Measurements from ENCODE around the gene RGS6.
A peak's percentile ranks its signal among the peaks of the same experiment; 100 is the strongest.
"Not testable (repeated sequence)": the region's sequence is repeated elsewhere in the genome, so short reads cannot be mapped to it uniquely, and the experiment has no call there.

RGS6 gene

GRCh38 chr14:72471346-72471745, 539.1 kb downstream of the RGS6 start:
- DNase-seq: no peak

- DNase-seq: no peak
These were observed 540.6 kb downstream of the RGS6 start for GRCh38 chr14:72472845-72473244.

- DNase-seq: peak; percentile 87
These were observed 544.6 kb downstream of the RGS6 start for GRCh38 chr14:72476657-72477499.

GRCh38 chr14:72477578-72477977, 545.3 kb downstream of the RGS6 start:
- DNase-seq: not testable (repeated sequence)

- DNase-seq: peak; percentile 78
These were observed 546.3 kb downstream of the RGS6 start for GRCh38 chr14:72478471-72478893.

DNA sequence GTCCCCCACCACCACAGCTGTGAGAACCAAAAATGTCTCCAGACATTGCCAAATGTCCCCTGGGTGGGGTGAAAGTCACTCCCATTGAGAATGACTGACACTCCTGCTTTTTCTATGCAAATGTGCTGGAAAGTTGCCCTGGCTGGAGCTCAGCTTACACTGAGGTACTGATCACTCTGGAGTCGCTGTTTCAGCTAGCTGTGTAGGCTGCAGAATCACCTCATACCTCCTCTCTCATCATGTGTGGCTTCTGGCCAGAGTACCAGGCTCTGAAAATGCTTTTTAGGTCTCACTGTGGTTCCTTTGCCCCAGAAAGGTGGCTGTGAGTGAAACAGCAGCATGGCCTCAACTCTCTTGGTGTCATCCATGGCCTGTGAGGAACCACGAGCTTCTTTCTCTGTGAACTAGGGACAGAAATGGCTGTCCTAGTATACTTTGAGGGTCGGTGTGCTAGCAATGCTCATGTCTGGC, 547.3 kb downstream of the RGS6 start:
- peak; percentile 43 for DNase-seq

DNA sequence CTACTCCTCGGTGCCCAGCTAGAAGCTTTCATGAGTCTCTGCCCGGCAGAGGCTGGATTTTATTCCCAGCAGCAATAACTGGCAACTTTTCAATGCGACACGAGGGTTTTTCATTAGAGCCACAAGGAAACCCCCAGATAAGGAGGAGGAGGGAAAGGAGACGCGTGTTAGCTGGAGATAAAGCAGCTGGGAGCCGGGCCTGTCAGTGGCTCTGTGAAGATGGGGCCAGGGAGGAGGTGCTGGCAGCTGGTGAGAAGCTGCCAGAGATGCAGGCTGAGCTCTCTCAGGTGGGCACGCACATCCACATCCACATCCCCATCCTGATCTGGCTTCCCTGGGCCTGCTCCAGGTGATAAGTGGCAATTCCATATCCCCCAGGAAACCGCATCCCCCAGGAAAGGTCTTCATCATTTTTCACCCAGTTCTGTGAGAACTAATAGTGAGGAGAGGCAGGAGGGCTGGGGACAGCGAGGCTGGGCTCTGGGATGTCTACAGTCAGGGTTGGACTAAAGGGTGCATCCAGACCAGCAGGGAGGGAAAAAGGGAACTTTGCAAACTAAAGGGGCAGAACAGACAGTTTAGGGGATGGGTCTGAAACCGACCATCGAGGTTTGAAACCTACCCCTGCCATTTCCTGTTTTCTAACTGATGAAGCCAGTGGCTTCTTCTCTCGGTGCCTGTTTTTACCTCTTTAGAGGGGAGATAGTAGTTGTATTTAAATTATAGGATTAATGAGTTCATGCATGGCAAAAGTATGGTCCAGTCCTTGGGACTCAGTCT, 548.4 kb downstream of the RGS6 start:
- DNase-seq: no peak

DNA sequence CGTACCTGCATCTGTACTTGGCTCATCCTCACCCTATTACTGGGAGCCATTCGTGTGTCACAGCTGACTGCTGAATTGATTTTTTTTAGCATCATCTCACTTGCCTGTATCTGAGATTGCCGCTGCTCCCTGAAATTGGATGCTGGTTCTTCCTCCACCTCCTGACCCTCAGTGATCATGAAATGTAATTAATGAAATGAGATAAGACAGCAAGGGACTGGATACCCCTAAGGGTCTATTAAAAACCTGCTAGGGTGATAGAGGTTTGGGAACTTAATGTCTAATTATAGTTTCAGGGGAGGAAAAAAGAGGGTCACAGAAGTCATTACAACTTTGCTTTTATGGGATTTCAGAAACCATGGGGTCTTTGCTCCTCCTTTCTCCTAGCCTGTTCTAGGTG, 551.1 kb downstream of the RGS6 start:
- DNase-seq: no peak

DNA sequence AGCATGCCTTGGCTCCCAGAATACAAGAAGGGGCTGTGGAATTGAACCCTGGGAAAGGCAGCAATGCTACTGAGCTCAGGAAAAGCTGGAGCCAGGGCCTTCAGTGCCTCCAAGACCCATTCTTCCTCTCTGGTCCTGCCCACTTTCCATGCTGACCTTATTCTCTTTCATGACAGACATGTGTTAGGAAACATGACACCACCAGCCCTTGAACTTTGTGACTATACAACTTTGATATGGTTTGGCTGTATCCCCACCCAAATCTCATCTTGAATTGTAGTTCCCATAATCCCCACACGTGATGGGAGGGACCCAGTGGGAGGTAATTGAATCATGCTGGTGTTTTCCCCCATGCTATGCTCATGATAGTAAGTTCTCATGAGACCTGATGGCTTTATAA, 553.5 kb downstream of the RGS6 start:
- no peak for DNase-seq

GRCh38 chr14:72488514-72488913, 556.3 kb downstream of the RGS6 start:
- DNase-seq: no peak

GRCh38 chr14:72492196-72492595, 560.0 kb downstream of the RGS6 start:
- DNase-seq: no peak

- DNase-seq: no peak
These were observed 563.4 kb downstream of the RGS6 start for GRCh38 chr14:72495668-72496067.

GRCh38 chr14:72498646-72499045, 566.4 kb downstream of the RGS6 start:
- no peak for DNase-seq

- no peak for DNase-seq
These were observed 567.5 kb downstream of the RGS6 start for GRCh38 chr14:72499746-72500145.

GRCh38 chr14:72500234-72500838, 568.1 kb downstream of the RGS6 start:
- no peak for DNase-seq

DNA sequence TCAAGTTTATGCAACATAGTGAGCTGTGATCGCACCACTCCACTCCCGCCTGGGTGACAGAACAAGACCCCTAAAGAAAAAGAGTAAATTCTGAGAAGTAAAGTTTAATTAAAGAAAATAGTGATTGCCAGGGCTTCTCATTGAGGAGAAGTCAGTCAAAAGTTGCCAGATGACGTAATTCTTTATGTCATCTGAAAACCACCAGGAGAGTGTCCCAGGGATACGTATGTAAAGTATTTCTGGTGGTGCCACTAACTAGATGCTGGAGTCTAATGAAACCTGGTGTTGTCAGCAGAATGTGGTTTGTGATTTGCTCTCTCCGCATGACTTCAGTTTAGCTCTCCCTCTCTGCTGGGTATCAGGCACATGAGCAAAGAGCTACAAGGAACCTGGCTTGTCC, 569.2 kb downstream of the RGS6 start:
- no peak for DNase-seq

- no peak for DNase-seq
These were observed 571.0 kb downstream of the RGS6 start for GRCh38 chr14:72503271-72503670.

DNA sequence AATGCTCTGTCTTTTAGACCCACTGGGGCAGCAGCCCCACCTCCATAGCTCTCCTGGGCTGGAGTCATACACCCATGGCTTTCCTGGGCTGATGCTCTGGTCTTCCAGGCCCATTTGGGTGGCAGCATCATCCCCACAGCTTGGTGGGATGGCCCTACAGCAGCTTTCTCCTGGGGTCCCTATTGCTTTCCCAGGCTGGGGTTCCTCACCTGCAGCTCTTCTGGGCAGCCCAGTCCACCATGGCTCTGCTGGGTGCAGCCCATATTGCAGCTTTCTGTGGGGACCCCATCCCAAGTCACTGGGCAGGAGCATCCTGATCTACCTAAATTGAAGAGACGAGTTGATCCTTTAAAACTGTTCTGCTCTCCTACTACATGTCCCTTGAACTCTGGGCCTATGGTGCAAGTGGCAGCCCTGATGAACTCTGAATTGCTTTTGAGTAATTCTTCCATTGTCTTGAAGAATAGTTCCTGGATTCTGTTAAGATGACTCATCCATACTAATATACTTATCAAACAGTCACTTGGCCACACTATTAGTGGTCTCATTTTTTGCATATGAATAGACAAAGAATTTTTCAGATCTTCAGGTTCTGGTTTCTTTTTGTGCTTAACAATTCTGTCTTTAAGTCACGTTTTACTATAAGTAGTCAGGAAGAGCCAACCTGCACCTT, 571.6 kb downstream of the RGS6 start:
- no peak for DNase-seq

DNA sequence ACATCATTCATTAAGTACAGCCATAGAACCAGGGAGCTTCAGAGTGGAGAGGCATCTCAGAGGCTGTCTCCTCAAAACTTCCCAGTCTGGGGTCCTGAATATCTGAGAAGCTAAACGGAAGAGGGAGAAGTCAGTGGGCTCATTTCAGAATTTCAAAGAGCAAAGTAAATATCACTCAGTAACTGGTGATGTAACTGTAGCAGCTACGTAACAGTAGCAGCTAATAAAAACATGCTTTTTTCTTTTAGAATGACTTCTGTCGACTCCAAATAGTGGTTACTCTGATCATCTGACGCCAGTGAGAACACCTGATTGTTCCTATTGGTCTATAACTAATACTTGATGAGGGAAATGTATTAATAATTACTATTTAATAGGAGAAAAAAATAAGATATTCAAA, 578.3 kb downstream of the RGS6 start:
- no peak for DNase-seq

DNA sequence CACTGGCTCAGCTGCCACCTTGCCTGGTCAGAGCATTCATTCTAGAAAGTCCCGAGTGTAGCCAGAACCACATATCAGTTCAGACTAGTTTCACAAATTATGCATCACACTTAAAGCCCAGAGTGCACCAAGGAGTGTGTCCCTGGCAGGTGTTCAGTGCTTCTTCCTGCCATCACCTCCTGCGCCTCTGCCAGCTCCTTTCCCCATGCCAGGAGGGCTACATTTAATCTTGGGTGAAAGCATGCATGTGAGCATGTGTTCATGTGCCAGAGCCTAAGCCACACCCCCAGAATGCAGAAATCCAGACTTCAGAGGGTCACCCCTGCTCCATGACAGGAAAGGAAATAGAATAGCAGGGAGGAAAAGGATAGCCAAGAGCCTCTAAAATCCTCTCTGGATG, 580.1 kb downstream of the RGS6 start:
- no peak for DNase-seq

DNA sequence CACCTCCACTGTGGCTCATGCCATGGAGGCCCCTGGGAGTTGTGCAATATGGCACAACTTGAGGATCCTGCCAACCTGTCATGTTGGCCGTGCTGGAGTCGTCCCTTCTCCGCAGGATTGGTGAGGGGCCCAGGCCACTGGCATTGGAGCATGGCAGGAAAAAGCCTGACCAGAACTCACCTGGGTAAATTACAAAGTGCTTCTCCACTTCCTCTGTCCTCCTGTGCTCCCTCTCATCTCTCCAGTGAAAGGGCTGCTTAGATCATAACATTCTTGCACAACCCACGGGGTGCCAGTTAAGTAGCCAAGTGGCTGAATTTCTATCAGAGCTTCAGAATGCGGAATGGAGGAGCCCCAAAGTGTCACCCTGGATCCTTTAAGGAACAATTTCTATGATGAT, 580.7 kb downstream of the RGS6 start:
- no peak for DNase-seq

DNA sequence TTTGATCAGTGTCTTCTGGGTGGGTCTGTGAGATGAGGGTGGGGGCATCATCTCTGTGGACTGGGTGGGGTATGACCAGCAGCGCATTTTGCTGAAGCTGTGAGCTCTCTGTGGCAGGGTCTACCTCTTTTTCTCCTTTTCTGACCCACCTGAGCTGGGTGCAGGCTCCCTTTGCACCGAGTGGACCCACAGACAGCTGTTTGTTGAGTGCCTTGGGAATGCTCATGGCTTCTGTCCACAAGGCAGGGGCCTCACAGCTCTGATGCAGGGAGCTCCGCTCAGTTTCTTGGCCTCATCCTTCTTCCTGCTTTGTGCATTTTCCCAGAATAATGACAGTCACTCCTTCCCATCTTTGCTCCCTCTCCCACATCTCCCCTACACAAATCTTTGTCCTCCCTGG, 581.1 kb downstream of the RGS6 start:
- no peak for DNase-seq

All from kidney glomerular epithelial cell (primary cell).